Measurements from ENCODE around the gene PSMB4.
"Not testable (repeated sequence)": the region's sequence is repeated elsewhere in the genome, so short reads cannot be mapped to it uniquely, and the experiment has no call there.

PSMB4 gene

GRCh38 chr1:151393583-151393982 lies 5.8 kb upstream of the PSMB4 start:
- H3K36me3 ChIP-seq (ENCODE audit: insufficient read depth, low read length), result no peaks in the 10 kb centered on the region
- no peaks in the 10 kb centered on the region for H3K4me1 ChIP-seq (ENCODE audit: insufficient read depth, low read length)
- no peaks in the 10 kb centered on the region for H3K27me3 ChIP-seq (ENCODE audit: control insufficient read depth in 1 of 2, insufficient read depth in 2 of 2, low read length in 2 of 2)
- no peak overlapping the region for H3K27ac ChIP-seq (ENCODE audit: low read depth, low read length)
- no peak overlapping the region for H3K9ac ChIP-seq (ENCODE audit: low read length)
- H3K4me3 ChIP-seq (ENCODE audit: low read depth in 1 of 2, low read length in 2 of 2), result no peak overlapping the region
- no peaks in the 10 kb centered on the region for H3K9me3 ChIP-seq (ENCODE audit: low read length)

- not testable (repeated sequence) for H3K9me3 ChIP-seq (ENCODE audit: low read length); H3K27me3 ChIP-seq (ENCODE audit: control insufficient read depth in 1 of 2, insufficient read depth in 2 of 2, low read length in 2 of 2); H3K27ac ChIP-seq (ENCODE audit: low read depth, low read length); H3K9ac ChIP-seq (ENCODE audit: low read length); H3K4me3 ChIP-seq (ENCODE audit: low read depth in 1 of 2, low read length in 2 of 2)
- Histone ChIP-seq H3K36me3 (ENCODE audit: insufficient read depth, low read length) (peaks cover 10% of the 10 kb centered on the region), H3K4me1 (ENCODE audit: insufficient read depth, low read length) (peaks cover 14% of the 10 kb centered on the region)
Measured at GRCh38 chr1:151396265-151396664, 3.1 kb upstream of the PSMB4 start.

- H3K36me3 ChIP-seq (ENCODE audit: insufficient read depth, low read length), result peaks cover 58% of the 10 kb centered on the region
- no peak overlapping the region for H3K27ac ChIP-seq (ENCODE audit: low read depth, low read length)
- H3K27me3 ChIP-seq (ENCODE audit: control insufficient read depth in 1 of 2, insufficient read depth in 2 of 2, low read length in 2 of 2), result no peaks in the 10 kb centered on the region
- H3K4me3 ChIP-seq (ENCODE audit: low read depth in 1 of 2, low read length in 2 of 2), result no peak overlapping the region
- H3K9me3 ChIP-seq (ENCODE audit: low read length), result no peaks in the 10 kb centered on the region
- no peak overlapping the region for H3K9ac ChIP-seq (ENCODE audit: low read length)
- peaks cover 14% of the 10 kb centered on the region for H3K4me1 ChIP-seq (ENCODE audit: insufficient read depth, low read length)
Measured at GRCh38 chr1:151401125-151401788, 1.9 kb downstream of the PSMB4 start.

- H3K9me3 ChIP-seq (ENCODE audit: low read length), result no peaks in the 10 kb centered on the region
- peaks cover 62% of the 10 kb centered on the region for H3K36me3 ChIP-seq (ENCODE audit: insufficient read depth, low read length)
- no peaks in the 10 kb centered on the region for H3K27me3 ChIP-seq (ENCODE audit: control insufficient read depth in 1 of 2, insufficient read depth in 2 of 2, low read length in 2 of 2)
- H3K4me3 ChIP-seq (ENCODE audit: low read depth in 1 of 2, low read length in 2 of 2), result no peak overlapping the region
- H3K27ac ChIP-seq (ENCODE audit: low read depth, low read length), result no peak overlapping the region
- no peak overlapping the region for H3K9ac ChIP-seq (ENCODE audit: low read length)
- peaks cover 14% of the 10 kb centered on the region for H3K4me1 ChIP-seq (ENCODE audit: insufficient read depth, low read length)
Measured at GRCh38 chr1:151401860-151402259, 2.5 kb downstream of the PSMB4 start.

GRCh38 chr1:151402764-151403163 lies 3.4 kb downstream of the PSMB4 start:
- Histone ChIP-seq H3K9me3 (ENCODE audit: low read length) (no peaks in the 10 kb centered on the region), H3K4me3 (ENCODE audit: low read depth in 1 of 2, low read length in 2 of 2) (no peak overlapping the region), H3K4me1 (ENCODE audit: insufficient read depth, low read length) (peaks cover 14% of the 10 kb centered on the region), H3K9ac (ENCODE audit: low read length) (no peak overlapping the region), H3K36me3 (ENCODE audit: insufficient read depth, low read length) (peaks cover 71% of the 10 kb centered on the region), H3K27ac (ENCODE audit: low read depth, low read length) (no peak overlapping the region), H3K27me3 (ENCODE audit: control insufficient read depth in 1 of 2, insufficient read depth in 2 of 2, low read length in 2 of 2) (no peaks in the 10 kb centered on the region)

GRCh38 chr1:151403612-151404011 lies 4.2 kb downstream of the PSMB4 start:
- peaks cover 14% of the 10 kb centered on the region for H3K4me1 ChIP-seq (ENCODE audit: insufficient read depth, low read length)
- H3K9ac ChIP-seq (ENCODE audit: low read length), result no peak overlapping the region
- no peak overlapping the region for H3K4me3 ChIP-seq (ENCODE audit: low read depth in 1 of 2, low read length in 2 of 2)
- peaks cover 79% of the 10 kb centered on the region for H3K36me3 ChIP-seq (ENCODE audit: insufficient read depth, low read length)
- H3K9me3 ChIP-seq (ENCODE audit: low read length), result no peaks in the 10 kb centered on the region
- H3K27me3 ChIP-seq (ENCODE audit: control insufficient read depth in 1 of 2, insufficient read depth in 2 of 2, low read length in 2 of 2), result no peaks in the 10 kb centered on the region
- H3K27ac ChIP-seq (ENCODE audit: low read depth, low read length), result no peak overlapping the region

- H3K36me3 ChIP-seq (ENCODE audit: insufficient read depth, low read length), result peaks cover 95% of the 10 kb centered on the region
- no peaks in the 10 kb centered on the region for H3K27me3 ChIP-seq (ENCODE audit: control insufficient read depth in 1 of 2, insufficient read depth in 2 of 2, low read length in 2 of 2)
- H3K4me3 ChIP-seq (ENCODE audit: low read depth in 1 of 2, low read length in 2 of 2), result no peak overlapping the region
- H3K27ac ChIP-seq (ENCODE audit: low read depth, low read length), result no peak overlapping the region
- peaks cover 8% of the 10 kb centered on the region for H3K4me1 ChIP-seq (ENCODE audit: insufficient read depth, low read length)
- H3K9me3 ChIP-seq (ENCODE audit: low read length), result no peaks in the 10 kb centered on the region
- no peak overlapping the region for H3K9ac ChIP-seq (ENCODE audit: low read length)
Measured at GRCh38 chr1:151405187-151405951, 6.0 kb downstream of the PSMB4 start.

- no peak overlapping the region for H3K9ac ChIP-seq (ENCODE audit: low read length)
- peaks cover 95% of the 10 kb centered on the region for H3K36me3 ChIP-seq (ENCODE audit: insufficient read depth, low read length)
Measured at GRCh38 chr1:151406176-151406575, 6.8 kb downstream of the PSMB4 start.

GRCh38 chr1:151407304-151407703 lies 7.9 kb downstream of the PSMB4 start:
- Histone ChIP-seq H3K27me3 (ENCODE audit: control insufficient read depth in 1 of 2, insufficient read depth in 2 of 2, low read length in 2 of 2) (no peaks in the 10 kb centered on the region), H3K9ac (ENCODE audit: low read length) (no peak overlapping the region), H3K4me3 (ENCODE audit: low read depth in 1 of 2, low read length in 2 of 2) (no peak overlapping the region), H3K4me1 (ENCODE audit: insufficient read depth, low read length) (no peaks in the 10 kb centered on the region), H3K36me3 (ENCODE audit: insufficient read depth, low read length) (peaks cover 95% of the 10 kb centered on the region), H3K27ac (ENCODE audit: low read depth, low read length) (no peak overlapping the region), H3K9me3 (ENCODE audit: low read length) (no peaks in the 10 kb centered on the region)

More at GRCh38 chr1:151406176-151406575, 6.8 kb downstream of the PSMB4 start:
- H3K9me3 ChIP-seq (ENCODE audit: low read length), result no peaks in the 10 kb centered on the region
- H3K4me3 ChIP-seq (ENCODE audit: low read depth in 1 of 2, low read length in 2 of 2), result no peak overlapping the region
- no peaks in the 10 kb centered on the region for H3K27me3 ChIP-seq (ENCODE audit: control insufficient read depth in 1 of 2, insufficient read depth in 2 of 2, low read length in 2 of 2)
- peaks cover under 1% of the 10 kb centered on the region for H3K4me1 ChIP-seq (ENCODE audit: insufficient read depth, low read length)
- H3K27ac ChIP-seq (ENCODE audit: low read depth, low read length), result no peak overlapping the region

GRCh38 chr1:151408891-151409290 lies 9.5 kb downstream of the PSMB4 start:
- no peak overlapping the region for H3K4me3 ChIP-seq (ENCODE audit: low read depth in 1 of 2, low read length in 2 of 2)

GRCh38 chr1:151411884-151412283 lies 12.5 kb downstream of the PSMB4 start:
- no peak overlapping the region for H3K27ac ChIP-seq (ENCODE audit: low read depth, low read length)
- no peaks in the 10 kb centered on the region for H3K4me1 ChIP-seq (ENCODE audit: insufficient read depth, low read length)
- no peaks in the 10 kb centered on the region for H3K9me3 ChIP-seq (ENCODE audit: low read length)
- no peak overlapping the region for H3K4me3 ChIP-seq (ENCODE audit: low read depth in 1 of 2, low read length in 2 of 2)
- H3K36me3 ChIP-seq (ENCODE audit: insufficient read depth, low read length), result peaks cover 85% of the 10 kb centered on the region
- H3K27me3 ChIP-seq (ENCODE audit: control insufficient read depth in 1 of 2, insufficient read depth in 2 of 2, low read length in 2 of 2), result no peaks in the 10 kb centered on the region
- H3K9ac ChIP-seq (ENCODE audit: low read length), result no peak overlapping the region

More at GRCh38 chr1:151408891-151409290, 9.5 kb downstream of the PSMB4 start:
- Histone ChIP-seq H3K9me3 (ENCODE audit: low read length) (no peaks in the 10 kb centered on the region), H3K4me1 (ENCODE audit: insufficient read depth, low read length) (no peaks in the 10 kb centered on the region), H3K27me3 (ENCODE audit: control insufficient read depth in 1 of 2, insufficient read depth in 2 of 2, low read length in 2 of 2) (no peaks in the 10 kb centered on the region), H3K36me3 (ENCODE audit: insufficient read depth, low read length) (peaks cover 92% of the 10 kb centered on the region), H3K27ac (ENCODE audit: low read depth, low read length) (no peak overlapping the region), H3K9ac (ENCODE audit: low read length) (no peak overlapping the region)

Data from muscle layer of colon (tissue), 2 donors.